ENCODE results near the gene WDR6. TPM values are rescaled to one million over a fixed set of nuclear protein-coding genes. Genes with fewer than 3 reads are reported as not detected.

The WDR6 gene
- total RNA-seq, 1 donor from 2014 or later = 79.0 TPM

GRCh38 chr3:49027634-49028033 is 20.4 kb downstream of the WDR6 start:
- intact Hi-C loops (cut with micrococcal nuclease) = no loop called here
- peaks cover 70% of the 10 kb centered on the region for H3K4me1 ChIP-seq
- H3K9me3 ChIP-seq (replicated peaks) = no peaks in the 10 kb centered on the region
- no peaks in the 10 kb centered on the region for H3K27me3 ChIP-seq (ENCODE audit: low read depth)
- H3K27ac ChIP-seq (replicated peaks) = peak overlapping the region; percentile 94
- TF ChIP-seq CTCF (IDR thresholded peaks at IDR 0.05; ENCODE audit: borderline replicate concordance) = no peak
- H3K36me3 ChIP-seq = peaks cover 67% of the 10 kb centered on the region
- DNase-seq = no peak
- no peak overlapping the region for H3K4me3 ChIP-seq

GRCh38 chr3:49028298-49028672 is 21.1 kb downstream of the WDR6 start:
- Histone ChIP-seq H3K9me3 (replicated peaks) (no peaks in the 10 kb centered on the region), H3K4me3 (peak overlapping the region; percentile 87), H3K4me1 (peaks cover 68% of the 10 kb centered on the region), H3K36me3 (peaks cover 68% of the 10 kb centered on the region), H3K27ac (replicated peaks) (peak overlapping the region; percentile 94), H3K27me3 (ENCODE audit: low read depth) (no peaks in the 10 kb centered on the region)
- no peak for TF ChIP-seq CTCF (IDR thresholded peaks at IDR 0.05; ENCODE audit: borderline replicate concordance)
- DNase-seq = no peak
- intact Hi-C loops (cut with micrococcal nuclease) = no loop called here

- H3K27ac ChIP-seq (replicated peaks) = peak within 1 kb of the TSS; percentile 94
- no peaks in the 10 kb centered on the region for H3K27me3 ChIP-seq (ENCODE audit: low read depth)
- peak; percentile 93 for DNase-seq
- peaks cover 66% of the 10 kb centered on the region for H3K36me3 ChIP-seq
- TF ChIP-seq CTCF (IDR thresholded peaks at IDR 0.05; ENCODE audit: borderline replicate concordance) = peak; percentile 12
- peak within 1 kb of the TSS; percentile 87 for H3K4me3 ChIP-seq
- H3K9me3 ChIP-seq (replicated peaks) = no peaks in the 10 kb centered on the region
- peaks cover 61% of the 10 kb centered on the region for H3K4me1 ChIP-seq
- intact Hi-C loops (cut with micrococcal nuclease) = no loop called here
Observed at GRCh38 chr3:49028673-49029562, 21.7 kb downstream of the WDR6 start, which contains the start of gene IMPDH2. Gene IMPDH2 (minus strand): TSS chr3:49029398. CDS start chr3:49029350, 48 bp downstream.

- Histone ChIP-seq H3K27ac (replicated peaks) (peak overlapping the region; percentile 94), H3K27me3 (ENCODE audit: low read depth) (no peaks in the 10 kb centered on the region), H3K4me1 (peaks cover 56% of the 10 kb centered on the region), H3K9me3 (replicated peaks) (no peaks in the 10 kb centered on the region), H3K36me3 (peaks cover 66% of the 10 kb centered on the region), H3K4me3 (peak overlapping the region; percentile 87)
- intact Hi-C loops (cut with micrococcal nuclease) = no loop called here
- TF ChIP-seq CTCF (IDR thresholded peaks at IDR 0.05; ENCODE audit: borderline replicate concordance) = no peak
- no peak for DNase-seq
Observed at GRCh38 chr3:49029563-49029884, 22.3 kb downstream of the WDR6 start.

GRCh38 chr3:49030321-49030720 is 23.1 kb downstream of the WDR6 start:
- H3K27me3 ChIP-seq (ENCODE audit: low read depth) = no peaks in the 10 kb centered on the region
- H3K4me1 ChIP-seq = peaks cover 49% of the 10 kb centered on the region
- H3K4me3 ChIP-seq = no peak overlapping the region
- H3K36me3 ChIP-seq = peaks cover 65% of the 10 kb centered on the region
- no peaks in the 10 kb centered on the region for H3K9me3 ChIP-seq (replicated peaks)
- intact Hi-C loops (cut with micrococcal nuclease) = no loop called here
- TF ChIP-seq CTCF (IDR thresholded peaks at IDR 0.05; ENCODE audit: borderline replicate concordance) = no peak
- DNase-seq = no peak
- peak overlapping the region; percentile 94 for H3K27ac ChIP-seq (replicated peaks)
